ENCODE measurements around the gene YWHAE. TPM values are rescaled to one million over a fixed set of nuclear protein-coding genes. Genes with fewer than 3 reads are reported as not detected.
"Not testable (repeated sequence)": the region's sequence is repeated elsewhere in the genome, so short reads cannot be mapped to it uniquely, and the experiment has no call there.

YWHAE gene
- total RNA-seq = 384 TPM

DNA sequence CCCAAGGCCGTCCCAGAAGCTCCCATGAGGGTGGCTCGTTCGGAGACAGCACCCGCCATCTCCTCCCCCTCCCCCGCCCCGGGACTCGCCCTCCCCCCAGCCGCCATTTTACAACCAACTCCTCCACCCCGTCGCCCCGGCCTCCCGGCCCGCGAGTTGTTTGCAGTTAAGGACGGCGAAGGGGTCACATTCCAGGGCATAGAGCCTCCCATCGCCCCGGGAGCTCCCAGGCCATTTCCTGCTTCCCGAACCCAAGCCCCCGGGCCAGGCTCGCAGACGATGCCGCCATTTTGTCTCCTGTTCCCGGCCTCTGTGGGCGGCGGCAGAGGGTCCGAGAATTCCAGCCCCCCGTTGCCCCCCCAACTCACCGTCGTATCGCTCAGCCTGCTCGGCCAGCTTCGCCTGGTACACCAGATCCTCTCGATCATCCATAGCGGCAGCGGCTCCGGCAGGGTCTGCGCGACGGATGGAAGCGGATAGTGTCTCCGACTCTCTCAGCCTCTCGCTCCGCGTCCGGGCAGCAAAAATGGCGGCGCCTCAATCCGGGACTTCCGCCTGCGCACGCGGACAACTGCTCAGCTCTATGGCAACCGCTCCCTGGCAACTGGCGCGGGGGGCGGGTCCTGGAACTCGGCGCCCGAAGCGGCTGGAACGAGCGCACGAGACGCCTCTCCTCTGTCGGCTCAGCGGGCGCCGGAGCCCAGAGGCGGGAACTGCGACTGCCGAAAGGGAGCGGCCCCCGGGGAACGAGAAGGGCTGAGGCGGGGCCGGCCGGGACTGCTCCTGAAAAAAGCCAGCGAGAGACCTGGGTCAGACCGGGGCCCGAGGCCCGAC is at the start of gene YWHAE:
Gene YWHAE, minus strand, starts transcription at position 544 of the 834 bp plus-strand sequence. Its CDS starts 112 bp downstream, at position 432.
- peak; percentile 97 for DNase-seq (ENCODE audit: low spot score)

DNA sequence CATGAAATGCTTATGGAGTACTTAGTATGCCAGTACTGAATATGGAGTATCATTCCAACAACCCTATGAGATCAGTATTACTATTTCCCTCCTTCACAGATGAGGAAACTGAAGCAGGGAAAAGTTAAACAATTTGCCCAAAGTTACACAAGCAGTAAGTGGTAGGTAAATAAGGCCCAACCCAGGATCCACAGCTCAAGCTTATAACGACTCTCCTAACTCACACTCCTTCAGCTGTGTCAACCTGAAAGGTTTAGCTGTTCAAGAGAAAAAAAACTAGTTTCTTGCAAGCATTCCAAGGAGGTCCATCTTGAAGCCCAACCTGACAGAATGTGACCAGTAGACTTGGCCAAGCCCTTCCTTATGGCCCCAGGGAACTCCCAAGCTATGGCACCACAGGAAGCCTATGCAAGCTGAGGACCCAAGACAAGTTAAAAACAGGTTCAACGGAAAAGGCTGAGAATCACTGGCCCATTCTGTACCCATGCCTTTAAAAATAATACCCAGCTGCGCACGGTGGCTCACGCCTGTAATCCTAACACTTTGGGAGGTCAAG is 49.5 kb upstream of the YWHAE start:
- DNase-seq (ENCODE audit: low spot score) = no peak

DNA sequence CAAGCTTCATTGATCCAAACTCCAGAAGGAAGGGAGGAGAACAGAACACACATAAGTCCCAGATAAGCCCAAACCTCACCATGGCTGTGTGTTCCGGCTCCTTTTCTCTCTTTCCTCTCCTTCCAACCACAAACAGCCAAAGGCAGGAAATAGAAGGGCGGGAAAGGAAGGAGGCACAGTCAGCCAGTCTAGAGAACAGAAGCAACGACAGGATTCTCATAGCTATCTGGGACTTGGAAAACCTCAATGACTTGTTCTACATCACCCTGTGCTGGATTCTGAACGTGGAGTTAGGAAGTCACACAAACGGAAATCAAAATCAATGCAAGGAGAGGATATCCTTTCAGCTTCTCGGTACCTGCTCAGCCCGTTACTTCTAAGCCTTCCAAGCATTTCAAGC is 47.0 kb upstream of the YWHAE start:
- no peak for DNase-seq (ENCODE audit: low spot score)

DNA sequence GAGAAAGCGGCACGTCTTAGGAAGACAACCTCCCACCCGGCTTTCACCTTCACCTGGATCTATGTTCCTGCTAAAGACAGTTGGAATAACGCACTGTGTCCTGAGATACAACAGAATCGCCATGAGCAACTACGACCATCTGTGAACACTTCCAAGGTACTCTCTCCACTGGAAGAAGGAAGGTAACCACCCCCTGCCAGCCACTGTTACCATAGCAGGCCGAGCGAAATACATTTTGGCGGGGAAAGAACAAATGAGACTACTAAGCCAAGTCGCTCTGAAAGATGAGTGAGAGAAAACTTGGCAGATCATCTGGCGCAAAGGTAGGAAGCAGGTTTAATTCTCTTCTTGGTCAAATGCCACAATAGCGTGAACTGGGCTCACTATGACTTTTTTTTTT is 46.2 kb upstream of the YWHAE start:
- DNase-seq (ENCODE audit: low spot score) = no peak

DNA sequence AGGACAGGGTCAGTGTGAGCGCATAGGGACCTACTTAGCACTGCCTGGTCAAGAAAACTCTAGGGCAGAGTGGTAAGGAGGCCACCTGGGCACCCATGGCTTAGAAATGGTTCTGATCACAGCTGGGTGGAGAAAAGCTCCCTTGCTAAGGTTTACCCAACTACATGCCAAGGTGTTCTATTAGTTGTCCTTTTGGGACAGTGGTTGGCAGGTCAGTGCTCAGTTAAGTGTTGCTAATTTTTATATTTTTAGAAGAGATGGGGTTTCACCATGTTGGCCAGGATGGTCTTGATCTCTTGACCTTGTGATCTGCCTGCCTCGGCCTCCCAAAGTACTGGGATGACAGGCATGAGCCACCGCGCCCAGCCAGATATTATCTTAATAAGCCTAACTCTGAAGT is 45.7 kb upstream of the YWHAE start:
- not testable (repeated sequence) for DNase-seq (ENCODE audit: low spot score)

DNA sequence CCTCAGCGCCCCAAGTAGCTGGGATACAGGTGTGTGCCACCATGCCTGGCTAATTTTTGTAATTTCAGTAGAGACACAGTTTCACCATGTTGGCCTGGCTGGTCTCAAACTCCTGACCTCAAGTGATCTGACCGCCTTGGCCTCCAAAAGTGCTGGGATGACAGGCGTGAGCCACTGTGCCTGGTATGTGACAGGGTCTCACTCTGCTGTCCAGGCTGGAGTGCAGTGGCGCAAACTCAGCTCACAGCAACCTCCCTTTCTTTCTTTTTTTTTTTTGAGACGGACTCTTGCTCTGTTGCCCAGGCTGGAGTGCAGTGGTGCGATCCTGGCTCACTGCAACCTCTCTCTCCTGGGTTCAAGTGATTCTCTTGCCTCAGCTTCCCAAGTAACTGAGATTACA is 42.7 kb upstream of the YWHAE start:
- not testable (repeated sequence) for DNase-seq (ENCODE audit: low spot score)

DNA sequence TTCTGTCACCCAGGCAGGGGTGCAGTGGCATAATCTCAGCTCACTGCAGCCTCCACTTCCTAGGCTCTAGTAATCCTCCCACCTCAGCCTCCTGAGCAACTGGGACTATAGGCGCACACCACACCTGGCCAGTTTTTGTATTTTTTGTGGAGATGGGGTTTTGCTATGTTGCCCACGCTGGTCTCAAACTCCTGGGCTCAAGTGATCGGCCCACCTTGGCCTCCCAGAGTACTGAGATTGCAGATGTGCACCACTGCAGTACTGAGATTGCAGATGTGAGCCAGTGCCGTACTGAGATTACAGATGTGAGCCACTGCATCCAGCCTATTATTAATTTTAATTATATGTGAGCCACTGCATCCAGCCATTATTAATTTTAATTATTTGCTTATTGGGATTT is 42.2 kb upstream of the YWHAE start:
- no peak for DNase-seq (ENCODE audit: low spot score)

DNA sequence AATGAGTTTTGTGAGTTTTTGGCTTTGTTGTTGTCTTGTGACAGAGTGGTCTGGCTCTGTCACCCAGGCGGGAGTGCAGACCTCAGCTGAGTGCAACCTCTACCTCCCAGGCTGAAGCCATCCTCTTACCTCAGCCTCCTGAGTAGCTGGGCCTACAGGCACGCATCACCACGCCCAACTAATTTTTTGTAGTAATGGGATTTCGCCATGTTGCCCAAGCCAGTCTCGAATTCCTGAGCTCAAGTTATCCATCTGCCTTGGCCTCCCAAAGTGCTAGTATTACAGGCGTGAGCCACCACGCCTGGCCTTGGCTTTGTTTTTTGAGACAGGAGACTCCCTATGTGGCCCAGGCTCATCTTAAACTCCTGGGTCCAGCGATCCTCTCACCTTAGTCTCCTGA is 40.9 kb upstream of the YWHAE start:
- no peak for DNase-seq (ENCODE audit: low spot score)

DNA sequence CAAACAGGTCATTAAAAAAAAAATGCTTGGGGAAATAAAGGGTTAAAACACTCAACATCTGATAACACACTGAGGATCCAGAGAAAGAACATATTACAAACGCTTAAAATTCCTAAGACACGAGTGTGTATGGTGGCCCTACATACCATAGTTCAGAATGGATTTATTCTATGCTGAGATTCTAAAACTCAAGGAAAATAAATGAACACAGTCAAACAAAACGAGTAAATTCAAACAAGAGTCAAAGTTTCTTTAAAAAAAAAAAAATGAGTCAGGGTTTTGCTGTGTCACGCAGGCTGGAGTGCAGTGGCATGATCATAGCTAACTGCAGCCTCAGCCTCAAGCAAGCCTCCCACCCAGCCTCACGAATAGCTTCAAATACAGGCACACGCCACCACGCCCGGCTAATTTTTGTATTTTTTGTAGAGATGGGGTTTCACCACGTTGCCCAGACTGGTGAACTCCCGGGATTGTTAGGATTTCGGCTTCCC is 38.6 kb upstream of the YWHAE start:
- DNase-seq (ENCODE audit: low spot score) = no peak

DNA sequence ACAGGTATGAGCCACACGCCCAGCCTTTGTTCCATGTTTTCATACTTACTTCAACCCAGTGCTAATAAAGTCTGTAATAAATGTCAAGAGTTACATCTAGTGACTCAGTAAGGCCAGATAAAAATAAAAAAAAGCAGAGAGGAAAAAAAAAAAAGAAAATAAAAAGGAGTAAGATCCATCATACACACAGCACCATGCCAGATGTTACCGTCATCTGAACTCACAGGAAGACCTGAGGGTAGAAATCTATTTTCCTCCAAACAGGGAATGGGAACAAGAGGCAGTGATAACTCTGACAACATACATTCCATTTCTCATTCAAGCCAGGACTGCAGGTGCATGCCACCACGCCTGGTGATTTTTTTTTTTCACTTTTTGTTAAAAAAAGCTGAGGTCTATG is 35.3 kb upstream of the YWHAE start:
- no peak for DNase-seq (ENCODE audit: low spot score)

DNA sequence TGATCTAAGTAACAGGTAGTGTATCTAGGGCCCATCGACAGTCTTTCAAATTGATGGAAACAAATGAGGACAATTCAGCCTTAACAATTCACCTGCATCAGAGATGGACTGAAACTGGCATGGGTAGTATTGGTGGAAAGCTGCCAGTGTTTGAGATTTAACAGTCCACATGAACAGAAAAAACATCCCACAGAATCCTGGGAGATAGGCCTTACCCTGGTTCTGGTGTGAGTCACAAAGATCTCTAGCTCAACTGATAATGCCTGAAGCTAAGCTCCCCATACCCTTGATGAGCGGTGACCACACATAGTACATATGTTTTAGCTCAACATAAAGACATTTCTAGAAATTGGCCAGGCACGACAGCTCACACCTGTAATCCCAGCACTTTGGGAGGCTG is 34.1 kb upstream of the YWHAE start:
- no peak for DNase-seq (ENCODE audit: low spot score)

DNA sequence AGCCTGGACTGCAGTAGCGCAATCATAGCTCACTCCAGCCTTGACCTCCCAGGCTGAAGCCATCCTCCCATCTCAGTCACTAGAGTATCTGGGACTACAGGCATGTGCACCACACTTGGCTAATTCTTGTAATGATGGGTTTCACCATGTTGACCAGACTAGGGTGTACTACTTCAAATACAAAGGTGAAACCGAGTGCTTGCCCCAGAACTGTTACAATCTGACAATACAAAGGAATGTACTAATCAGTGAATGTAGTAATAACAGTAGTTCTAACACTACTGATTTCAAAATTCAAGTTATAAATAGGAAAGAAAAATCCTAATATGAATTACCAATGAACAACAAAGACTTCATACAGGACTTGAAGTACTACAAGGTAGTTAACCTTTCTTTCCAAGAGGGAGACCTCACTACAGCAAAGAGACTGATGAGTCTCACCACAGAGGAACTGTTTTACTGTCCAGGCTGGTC is 31.6 kb upstream of the YWHAE start:
- DNase-seq (ENCODE audit: low spot score) = no peak

DNA sequence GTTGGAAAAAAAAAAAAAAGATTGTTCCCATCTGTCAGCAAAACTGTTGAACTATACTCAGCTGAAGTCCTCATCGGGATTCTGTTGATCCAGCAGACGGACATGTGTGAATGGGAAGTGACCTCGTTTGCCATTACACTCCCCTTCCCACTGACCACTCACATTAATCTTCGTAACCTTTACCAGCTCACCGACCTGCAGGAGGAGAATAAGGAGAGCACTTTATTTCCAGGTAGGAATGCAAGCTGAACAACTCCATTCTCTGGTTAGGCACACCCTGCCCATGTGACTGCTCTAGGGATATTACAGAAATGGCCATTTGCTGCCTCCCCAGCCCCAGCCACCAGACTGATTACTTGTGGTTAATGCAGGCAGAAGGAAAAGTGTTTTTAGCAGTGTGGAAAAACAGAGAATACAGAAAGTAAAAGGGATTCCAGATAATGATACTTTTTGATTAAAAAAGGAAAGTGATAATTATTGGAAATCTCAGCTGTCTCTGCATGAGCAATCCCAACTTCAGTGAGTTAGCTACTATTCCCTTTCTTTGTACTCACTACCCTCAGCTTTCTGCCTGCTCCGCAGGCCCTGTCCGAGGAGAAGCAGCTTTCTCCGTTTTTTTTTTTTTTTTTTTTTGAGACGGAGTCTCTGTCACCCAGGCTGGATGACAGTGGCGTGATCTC is 23.6 kb upstream of the YWHAE start:
- no peak for DNase-seq (ENCODE audit: low spot score)

DNA sequence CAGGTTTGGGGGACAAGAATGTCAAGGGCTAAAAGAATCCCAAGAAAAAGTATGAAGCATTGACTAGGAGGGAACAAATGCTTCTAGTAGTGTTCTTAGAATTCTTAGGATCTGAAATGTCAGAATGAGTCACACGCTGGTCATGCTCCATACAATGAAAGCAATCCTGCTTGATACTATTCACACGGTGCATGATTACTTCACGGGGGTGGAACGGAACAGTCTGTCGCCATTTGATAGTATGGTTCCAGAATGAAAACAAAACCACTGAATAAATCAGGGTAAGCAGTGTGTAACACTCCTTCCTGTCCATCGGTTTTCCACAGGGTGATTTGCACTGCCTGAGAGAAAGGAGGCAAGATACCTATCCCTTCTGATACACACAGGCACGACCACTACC is 22.9 kb upstream of the YWHAE start:
- no peak for DNase-seq (ENCODE audit: low spot score)

DNA sequence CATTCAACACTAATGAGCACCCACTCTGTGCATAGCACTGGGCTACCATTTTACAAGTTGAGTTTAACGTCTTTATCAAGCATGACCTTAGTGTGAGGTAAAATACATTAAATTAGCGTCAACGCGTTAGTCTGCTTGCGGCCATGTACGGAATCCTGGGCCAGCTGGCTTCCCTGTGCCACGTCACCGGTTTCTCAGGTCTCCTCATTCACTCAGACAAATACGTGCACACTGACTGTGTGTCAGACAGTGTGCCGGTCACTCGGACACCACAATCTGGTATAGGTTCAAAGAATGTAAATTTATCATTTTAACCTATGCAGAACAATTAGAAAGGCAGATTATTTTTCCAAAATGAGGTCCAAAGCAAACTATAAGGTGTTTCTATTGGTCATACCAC is 21.4 kb upstream of the YWHAE start:
- no peak for DNase-seq (ENCODE audit: low spot score)

DNA sequence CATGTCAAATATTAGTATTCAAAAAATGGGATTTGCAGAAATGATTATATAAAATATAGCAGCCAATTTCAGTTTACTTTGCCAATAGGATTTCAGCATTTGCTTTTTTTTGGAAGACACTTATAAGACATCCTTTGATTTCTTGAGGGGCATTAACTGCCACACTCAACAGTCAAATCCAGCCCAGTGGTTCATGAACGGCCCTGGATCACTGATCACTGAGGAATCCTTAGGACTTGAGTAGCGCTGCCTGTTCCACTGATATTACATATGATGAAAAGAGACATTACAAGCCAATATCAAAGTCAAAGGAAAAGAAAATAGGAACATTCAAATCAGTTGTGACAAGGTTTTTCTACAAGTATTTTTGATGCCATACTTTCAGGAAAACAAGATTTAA is 21.0 kb upstream of the YWHAE start:
- no peak for DNase-seq (ENCODE audit: low spot score)

DNA sequence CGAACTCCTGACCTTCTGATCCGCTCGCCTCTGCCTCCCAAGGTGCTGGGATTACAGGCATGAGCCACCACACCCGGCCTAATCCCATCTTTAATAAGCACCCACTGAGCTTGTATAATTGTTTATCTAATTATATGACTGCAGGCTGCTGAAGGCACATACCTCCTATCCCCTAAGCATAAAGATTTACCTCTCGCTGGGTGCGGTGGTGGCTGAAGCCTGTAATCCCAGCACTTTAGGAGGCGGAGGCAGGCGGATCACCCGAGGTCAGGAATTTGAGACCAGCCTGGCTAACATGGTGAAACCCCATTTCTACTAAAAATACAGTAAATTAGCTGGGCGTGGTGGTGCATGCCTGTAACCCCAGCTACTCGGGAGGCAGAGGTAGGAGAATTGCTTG is 20.1 kb upstream of the YWHAE start:
- DNase-seq (ENCODE audit: low spot score) = no peak

DNA sequence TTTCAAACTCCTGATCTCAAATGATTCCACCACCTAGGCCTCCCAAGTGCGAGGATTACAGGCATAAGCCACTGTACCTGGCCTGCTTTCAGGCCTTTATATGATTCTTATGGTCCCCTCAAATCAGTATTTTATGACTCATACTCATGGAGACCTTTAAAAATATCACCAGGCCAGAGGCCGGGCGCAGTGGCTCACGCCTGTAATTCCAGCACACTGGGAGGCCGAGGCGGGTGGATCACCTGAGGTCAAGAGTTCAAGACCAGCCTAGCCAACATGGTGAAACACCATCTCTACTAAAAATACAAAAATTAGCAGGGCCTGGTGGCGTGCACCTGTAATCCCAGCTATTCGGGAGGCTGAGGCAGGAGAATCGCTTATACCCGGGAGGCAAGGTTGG is 18.5 kb upstream of the YWHAE start:
- DNase-seq (ENCODE audit: low spot score) = not testable (repeated sequence)

DNA sequence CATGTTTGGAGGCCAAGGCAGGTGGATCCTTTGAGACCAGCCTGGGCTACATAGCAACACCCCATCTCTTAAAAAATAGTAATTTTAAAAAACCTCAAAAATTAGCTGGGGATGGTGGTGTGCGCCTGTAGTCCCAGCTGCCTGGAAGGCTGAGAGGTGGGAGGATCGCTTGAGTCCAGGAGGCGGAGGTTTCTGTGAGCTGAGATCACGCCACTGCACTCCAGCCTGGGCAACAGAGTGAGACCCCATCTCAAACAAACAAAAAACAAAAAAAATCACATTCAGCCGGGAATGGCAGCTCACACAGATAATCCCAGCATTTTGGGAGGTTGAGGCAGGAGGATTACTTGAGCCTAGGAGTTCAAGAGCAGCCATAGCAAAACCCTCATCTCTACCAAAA is 16.4 kb upstream of the YWHAE start:
- no peak for DNase-seq (ENCODE audit: low spot score)

DNA sequence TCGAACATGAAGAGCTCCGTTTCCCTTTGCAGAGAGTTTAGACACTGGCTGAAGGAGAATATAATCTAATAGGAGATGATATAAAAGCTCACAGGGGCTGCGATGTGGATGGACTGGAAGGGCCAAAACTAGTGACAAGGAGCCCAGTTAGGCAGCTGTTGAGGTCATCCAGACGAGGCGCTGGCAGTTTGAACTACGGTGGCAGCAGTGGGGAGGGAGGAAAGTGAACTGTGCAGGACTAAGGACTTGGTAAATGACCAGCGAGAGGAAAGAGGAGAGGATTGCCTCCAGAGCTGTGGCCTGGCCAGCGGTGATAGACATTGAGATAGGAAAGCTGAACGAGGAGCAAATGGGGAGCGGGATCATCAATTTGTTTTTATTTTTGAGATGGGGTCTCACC is 14.6 kb upstream of the YWHAE start:
- DNase-seq (ENCODE audit: low spot score) = no peak

DNA sequence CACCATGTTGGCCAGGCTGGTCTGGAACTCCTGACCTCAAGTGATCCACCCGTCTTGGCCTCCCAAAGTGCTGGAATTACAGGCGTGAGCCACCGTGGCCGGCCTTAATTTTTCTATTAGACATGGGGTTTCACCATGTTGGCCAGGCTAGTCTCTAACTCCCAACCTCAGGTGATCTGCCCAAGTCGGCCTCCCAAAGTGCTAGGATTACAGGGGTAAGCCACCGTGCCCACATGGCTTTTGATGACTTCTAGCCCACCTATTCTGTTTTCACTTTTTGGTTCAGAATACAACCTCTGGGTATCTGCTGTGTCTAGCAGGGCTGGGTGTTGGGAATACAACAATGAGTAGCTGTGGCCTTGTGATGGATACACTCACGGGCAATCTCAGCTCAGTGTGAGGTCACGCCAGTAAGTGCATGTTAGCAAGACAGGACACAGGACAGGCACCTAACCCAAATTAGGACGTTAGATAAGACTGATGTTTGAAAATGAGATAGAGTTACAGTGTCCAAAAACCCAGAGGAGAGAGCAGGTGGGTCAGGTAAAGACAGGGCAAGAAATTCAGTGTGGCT is 14.1 kb upstream of the YWHAE start:
- DNase-seq (ENCODE audit: low spot score) = no peak

DNA sequence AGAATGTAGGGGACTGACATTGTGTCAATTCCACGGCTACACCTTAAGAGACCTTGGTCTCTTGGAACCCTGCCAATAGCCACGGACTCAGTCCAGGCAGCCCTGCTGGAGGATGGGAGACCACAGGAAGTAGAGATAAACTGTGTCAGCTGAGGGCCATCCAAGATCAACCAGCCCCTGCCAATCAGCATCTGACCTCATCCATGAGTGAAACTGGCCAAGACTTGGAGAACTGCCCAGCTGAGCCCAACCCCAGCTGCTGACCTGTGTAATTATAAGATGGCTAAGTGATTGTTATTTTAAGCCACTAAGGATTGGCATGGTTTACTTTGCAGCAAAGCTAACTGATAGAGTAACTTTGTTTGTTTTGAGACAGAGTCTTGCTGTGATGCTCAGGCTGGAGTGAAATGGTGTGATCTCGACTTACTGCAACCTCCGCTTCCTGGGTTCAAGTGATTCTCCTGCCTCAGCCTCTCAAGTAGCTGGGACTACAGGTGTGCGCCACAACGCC is 13.3 kb upstream of the YWHAE start:
- DNase-seq (ENCODE audit: low spot score) = peak; percentile 92
